Neural cell (in vitro differentiated cells): Measurements from ENCODE around the gene RNF121. TPM values are rescaled to one million over a fixed set of nuclear protein-coding genes. Genes with fewer than 3 reads are reported as not detected.

ENCODE experiments used
- H2AFZ ChIP-seq: fragments of 200-600, 300-800 bp; sonication (generic), shearing (Covaris generic); 2 replicates; pipeline ENCODE4 v1.6.0; 2014; ENCODE audit warnings: low read depth, mild to moderate bottlenecking, antibody characterized with exemption, low read length, moderate library complexity
- H3F3A ChIP-seq: fragments of 200-600 bp; shearing (Covaris generic); 2 replicates; pipeline ENCODE4 v1.6.1; 2016; ENCODE audit warnings: mild to moderate bottlenecking, moderate library complexity, mixed read lengths, antibody characterized with exemption, low read length; ENCODE audit not compliant: insufficient read depth, poor library complexity, severe bottlenecking
- H3K27ac ChIP-seq: fragments of 200-600, 300-800 bp; sonication (generic), shearing (Covaris generic); 2 replicates; pipeline ENCODE4 v1.5.1; 2014; ENCODE audit warnings: mild to moderate bottlenecking, low read length, moderate library complexity
- H3K27me3 ChIP-seq: fragments of 300-800, 200-600 bp; sonication (generic), shearing (Covaris generic); 2 replicates; pipeline ENCODE4 v1.6.0; 2014; ENCODE audit warnings: mild to moderate bottlenecking, low read depth, low read length, moderate library complexity; ENCODE audit not compliant: insufficient read depth
- H3K36me3 ChIP-seq: fragments of 300-800, 200-600 bp; sonication (generic), shearing (Covaris generic); 2 replicates; pipeline ENCODE4 v1.5.1; 2014; ENCODE audit warnings: mild to moderate bottlenecking, antibody characterized with exemption, low read length, moderate library complexity; ENCODE audit not compliant: insufficient read depth
- H3K4me2 ChIP-seq: fragments of 300-800, 200-600 bp; sonication (generic), shearing (Covaris generic); 2 replicates; pipeline ENCODE4 v1.6.0; 2014; ENCODE audit warnings: mild to moderate bottlenecking, low read length
- H3K4me3 ChIP-seq: fragments of 300-800, 200-600 bp; sonication (generic), shearing (Covaris generic); 2 replicates; pipeline ENCODE4 v1.5.1; 2014; ENCODE audit warnings: mild to moderate bottlenecking, low read length, moderate library complexity
- H3K79me2 ChIP-seq: fragments of 200-600 bp; shearing (Covaris generic); replicated peaks from 2 replicates; pipeline ENCODE4 v1.6.0; 2014; ENCODE audit warnings: mild to moderate bottlenecking, low read length, moderate library complexity; ENCODE audit not compliant: insufficient read depth
- H3K9ac ChIP-seq: fragments of 300-800, 200-600 bp; sonication (generic), shearing (Covaris generic); 2 replicates; pipeline ENCODE4 v1.6.1; 2016; ENCODE audit warnings: mild to moderate bottlenecking, low read length, mixed read lengths
- H3K9me2 ChIP-seq: fragments of 200-600 bp; shearing (Covaris generic); 2 replicates; pipeline ENCODE4 v1.6.1; 2016; ENCODE audit warnings: mild to moderate bottlenecking, low read length, mixed read lengths; ENCODE audit not compliant: insufficient read depth
- H3K9me3 ChIP-seq: fragments of 200-600, 300-800 bp; sonication (generic), shearing (Covaris generic); 2 replicates; pipeline ENCODE4 v1.6.1; 2016; ENCODE audit warnings: mild to moderate bottlenecking, mixed run types, low read length, moderate library complexity, mixed read lengths
- H4K20me1 ChIP-seq: fragments of 200-600 bp; shearing (Covaris generic); 2 replicates; pipeline ENCODE4 v1.6.1; 2016; ENCODE audit warnings: mild to moderate bottlenecking, mixed run types; ENCODE audit not compliant: insufficient read depth
- EP300 ChIP-seq: fragments of 450-650 bp; conservative IDR thresholded peaks from 2 replicates; pipeline ENCODE4 v1.6.1; 2014; ENCODE audit warnings: antibody characterized with exemption, mild to moderate bottlenecking, moderate library complexity; ENCODE audit not compliant: poor library complexity, severe bottlenecking
- EZH2 ChIP-seq: fragments of 200-600, 300-800 bp; shearing (Covaris generic), sonication (generic); IDR thresholded peaks from 2 replicates; pipeline ENCODE4 v1.6.1; 2014; ENCODE audit warnings: antibody characterized with exemption, low read length, borderline replicate concordance, mild to moderate bottlenecking; ENCODE audit not compliant: insufficient read depth, poor library complexity, severe bottlenecking
- MXI1 ChIP-seq: fragments of 450-650 bp; conservative IDR thresholded peaks from 2 replicates; pipeline ENCODE4 v1.6.1; 2014; ENCODE audit warnings: antibody characterized with exemption, mild to moderate bottlenecking; ENCODE audit not compliant: poor library complexity, severe bottlenecking
- POLR2AphosphoS5 ChIP-seq: IDR thresholded peaks from 2 replicates; pipeline ENCODE4 v1.6.1; 2012
- RAD21 ChIP-seq: fragments of 450-650 bp; conservative IDR thresholded peaks from 2 replicates; pipeline ENCODE4 v1.6.1; 2014; ENCODE audit warnings: antibody characterized with exemption, mild to moderate bottlenecking, moderate library complexity
- SMC3 ChIP-seq: fragments of 450-650 bp; conservative IDR thresholded peaks from 2 replicates; pipeline ENCODE4 v1.6.1; 2014; ENCODE audit warnings: antibody characterized with exemption, mild to moderate bottlenecking, moderate library complexity; ENCODE audit not compliant: poor library complexity
- TAF1 ChIP-seq: IDR thresholded peaks from 2 replicates; pipeline ENCODE4 v1.6.1; 2012; ENCODE audit warnings: low read depth
- polyA plus RNA-seq: library from polyadenylated mRNA; depleted of rRNA; stranded (reverse); fragments of >200 nt; gene quantifications from 2 replicates; pipeline ENCODE4 v1.2.3, GENCODE V29; 2014
- TF ChIP-seq, protein P1 (sequence below): fragments of 450-650 bp; IDR thresholded peaks from 2 replicates; pipeline ENCODE4 v1.5.1; 2014; ENCODE audit warnings: antibody characterized with exemption, mild to moderate bottlenecking, moderate library complexity; ENCODE audit not compliant: poor library complexity, severe bottlenecking
- TF ChIP-seq, protein P2 (sequence below): IDR thresholded peaks from 2 replicates; pipeline ENCODE4 v1.6.1; 2012; ENCODE audit warnings: borderline replicate concordance

RNF121 gene
- polyA plus RNA-seq, 1 donor from 2014 or later, result 21.2 TPM

DNA sequence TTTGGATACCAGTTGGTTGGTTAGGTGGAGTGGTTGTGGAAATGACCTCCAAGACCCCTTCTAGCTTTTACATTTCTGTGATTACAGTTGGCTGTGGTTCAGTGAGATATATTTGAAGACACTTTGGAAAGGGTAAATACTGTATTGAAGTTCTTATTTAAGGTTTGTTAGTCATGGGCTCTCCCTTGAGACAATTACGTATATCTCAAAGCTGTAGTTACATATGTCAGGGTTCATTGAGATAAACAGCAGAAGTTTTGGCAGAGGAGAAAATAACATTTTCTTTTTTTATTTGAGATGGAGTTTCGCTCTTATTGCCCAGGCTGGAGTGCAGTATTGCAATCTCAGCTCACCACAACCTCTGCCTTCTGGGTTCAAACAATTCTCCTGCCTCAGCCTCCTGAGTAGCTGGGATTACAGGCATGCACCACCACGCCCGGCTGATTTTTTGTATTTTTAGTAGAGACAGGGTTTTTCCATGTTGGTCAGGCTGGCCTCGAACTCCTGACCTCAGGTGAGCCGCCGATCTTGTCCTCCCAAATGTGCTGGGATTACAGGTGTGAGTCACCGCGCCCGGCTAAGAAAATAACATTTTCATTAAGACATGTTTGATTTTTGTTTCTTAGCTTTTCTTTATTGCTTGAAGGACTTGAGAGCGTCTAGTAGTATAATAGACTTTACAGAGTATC is 1.9 kb downstream of the RNF121 start:
- Histone ChIP-seq H3K4me3 (peak overlapping the region; percentile 75), H3K9me3 (no peaks in the 10 kb centered on the region), H3K9ac (no peak overlapping the region), H3K4me2 (no peak overlapping the region), H3K36me3 (no peaks in the 10 kb centered on the region), H3F3A (no peaks in the 10 kb centered on the region), H3K79me2 (peaks cover 53% of the 10 kb centered on the region), H3K27ac (no peak overlapping the region), H3K27me3 (no peaks in the 10 kb centered on the region), H2AFZ (no peak overlapping the region), H4K20me1 (no peaks in the 10 kb centered on the region), H3K9me2 (no peaks in the 10 kb centered on the region)
- TF ChIP-seq RAD21, result no peak
- no peak for TF ChIP-seq EP300
- TF ChIP-seq EZH2, result no peak
- TF ChIP-seq SMC3, result no peak
- TF ChIP-seq, protein P1, sequence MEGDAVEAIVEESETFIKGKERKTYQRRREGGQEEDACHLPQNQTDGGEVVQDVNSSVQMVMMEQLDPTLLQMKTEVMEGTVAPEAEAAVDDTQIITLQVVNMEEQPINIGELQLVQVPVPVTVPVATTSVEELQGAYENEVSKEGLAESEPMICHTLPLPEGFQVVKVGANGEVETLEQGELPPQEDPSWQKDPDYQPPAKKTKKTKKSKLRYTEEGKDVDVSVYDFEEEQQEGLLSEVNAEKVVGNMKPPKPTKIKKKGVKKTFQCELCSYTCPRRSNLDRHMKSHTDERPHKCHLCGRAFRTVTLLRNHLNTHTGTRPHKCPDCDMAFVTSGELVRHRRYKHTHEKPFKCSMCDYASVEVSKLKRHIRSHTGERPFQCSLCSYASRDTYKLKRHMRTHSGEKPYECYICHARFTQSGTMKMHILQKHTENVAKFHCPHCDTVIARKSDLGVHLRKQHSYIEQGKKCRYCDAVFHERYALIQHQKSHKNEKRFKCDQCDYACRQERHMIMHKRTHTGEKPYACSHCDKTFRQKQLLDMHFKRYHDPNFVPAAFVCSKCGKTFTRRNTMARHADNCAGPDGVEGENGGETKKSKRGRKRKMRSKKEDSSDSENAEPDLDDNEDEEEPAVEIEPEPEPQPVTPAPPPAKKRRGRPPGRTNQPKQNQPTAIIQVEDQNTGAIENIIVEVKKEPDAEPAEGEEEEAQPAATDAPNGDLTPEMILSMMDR, result no peak
- no peak for TF ChIP-seq MXI1
- TF ChIP-seq TAF1, result no peak
- no peak for TF ChIP-seq POLR2AphosphoS5
- TF ChIP-seq, protein P2, sequence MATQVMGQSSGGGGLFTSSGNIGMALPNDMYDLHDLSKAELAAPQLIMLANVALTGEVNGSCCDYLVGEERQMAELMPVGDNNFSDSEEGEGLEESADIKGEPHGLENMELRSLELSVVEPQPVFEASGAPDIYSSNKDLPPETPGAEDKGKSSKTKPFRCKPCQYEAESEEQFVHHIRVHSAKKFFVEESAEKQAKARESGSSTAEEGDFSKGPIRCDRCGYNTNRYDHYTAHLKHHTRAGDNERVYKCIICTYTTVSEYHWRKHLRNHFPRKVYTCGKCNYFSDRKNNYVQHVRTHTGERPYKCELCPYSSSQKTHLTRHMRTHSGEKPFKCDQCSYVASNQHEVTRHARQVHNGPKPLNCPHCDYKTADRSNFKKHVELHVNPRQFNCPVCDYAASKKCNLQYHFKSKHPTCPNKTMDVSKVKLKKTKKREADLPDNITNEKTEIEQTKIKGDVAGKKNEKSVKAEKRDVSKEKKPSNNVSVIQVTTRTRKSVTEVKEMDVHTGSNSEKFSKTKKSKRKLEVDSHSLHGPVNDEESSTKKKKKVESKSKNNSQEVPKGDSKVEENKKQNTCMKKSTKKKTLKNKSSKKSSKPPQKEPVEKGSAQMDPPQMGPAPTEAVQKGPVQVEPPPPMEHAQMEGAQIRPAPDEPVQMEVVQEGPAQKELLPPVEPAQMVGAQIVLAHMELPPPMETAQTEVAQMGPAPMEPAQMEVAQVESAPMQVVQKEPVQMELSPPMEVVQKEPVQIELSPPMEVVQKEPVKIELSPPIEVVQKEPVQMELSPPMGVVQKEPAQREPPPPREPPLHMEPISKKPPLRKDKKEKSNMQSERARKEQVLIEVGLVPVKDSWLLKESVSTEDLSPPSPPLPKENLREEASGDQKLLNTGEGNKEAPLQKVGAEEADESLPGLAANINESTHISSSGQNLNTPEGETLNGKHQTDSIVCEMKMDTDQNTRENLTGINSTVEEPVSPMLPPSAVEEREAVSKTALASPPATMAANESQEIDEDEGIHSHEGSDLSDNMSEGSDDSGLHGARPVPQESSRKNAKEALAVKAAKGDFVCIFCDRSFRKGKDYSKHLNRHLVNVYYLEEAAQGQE, result no peak

DNA sequence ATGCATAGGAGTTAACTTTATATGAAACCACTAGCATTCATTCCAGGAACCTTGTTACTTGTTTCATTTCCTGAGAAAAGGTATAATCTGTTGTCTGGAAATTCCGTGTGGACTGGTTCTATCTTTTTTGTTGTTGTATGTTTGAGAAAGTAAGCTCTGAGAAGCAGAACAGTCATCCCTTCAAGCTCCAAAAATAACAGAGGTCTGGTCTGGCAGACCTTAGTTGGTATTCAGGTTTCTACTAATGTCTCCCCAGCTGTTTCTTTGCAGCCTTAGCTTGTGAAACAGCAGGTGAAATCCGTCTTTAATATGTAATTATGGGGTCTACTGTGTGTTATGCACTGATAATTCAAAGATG is 2.4 kb downstream of the RNF121 start:
- TF ChIP-seq MXI1 (no peak), EP300 (no peak), POLR2AphosphoS5 (no peak), SMC3 (no peak), RAD21 (no peak), TAF1 (no peak), EZH2 (no peak)
- TF ChIP-seq, protein P2, result no peak
- TF ChIP-seq, protein P1, result no peak
- Histone ChIP-seq H3K27ac (no peak overlapping the region), H3K9me2 (no peaks in the 10 kb centered on the region), H3K9me3 (no peaks in the 10 kb centered on the region), H3F3A (no peaks in the 10 kb centered on the region), H4K20me1 (no peaks in the 10 kb centered on the region), H3K4me2 (no peak overlapping the region), H3K27me3 (no peaks in the 10 kb centered on the region), H2AFZ (no peak overlapping the region), H3K79me2 (peaks cover 56% of the 10 kb centered on the region), H3K36me3 (no peaks in the 10 kb centered on the region), H3K9ac (no peak overlapping the region), H3K4me3 (peak overlapping the region; percentile 75)
